ENCODE data around the gene TNXB.

DNA sequence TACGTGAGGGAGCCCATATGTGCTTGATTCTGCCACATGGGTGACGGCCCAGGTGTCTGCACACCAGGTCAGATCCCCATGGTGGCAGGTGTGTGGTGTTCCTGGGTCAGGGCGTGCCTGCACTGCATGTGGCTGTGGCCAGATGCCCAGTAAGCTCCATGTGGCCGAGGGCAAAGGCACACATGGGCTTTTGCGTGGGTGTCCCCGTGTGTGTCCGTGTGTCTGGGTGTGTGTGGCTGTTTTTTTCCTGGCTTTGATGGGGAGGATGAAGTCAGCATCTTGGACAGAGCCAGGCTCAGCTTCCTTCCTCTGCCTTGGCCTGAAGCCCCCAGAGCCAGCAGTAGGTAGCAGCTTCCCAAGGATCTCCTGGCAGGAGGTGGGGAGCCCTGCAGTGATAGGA, 1.5 kb upstream of the TNXB start:
- TF ChIP-seq POLR2AphosphoS5 (IDR thresholded peaks at IDR 0.05; ENCODE audit: insufficient read depth in 1 of 2, low read depth in 1 of 2) (peak in 1 of 2 donors; percentile 34), POLR2A (IDR thresholded peaks at IDR 0.05) (no peak)
- TF ChIP-seq, protein P1, sequence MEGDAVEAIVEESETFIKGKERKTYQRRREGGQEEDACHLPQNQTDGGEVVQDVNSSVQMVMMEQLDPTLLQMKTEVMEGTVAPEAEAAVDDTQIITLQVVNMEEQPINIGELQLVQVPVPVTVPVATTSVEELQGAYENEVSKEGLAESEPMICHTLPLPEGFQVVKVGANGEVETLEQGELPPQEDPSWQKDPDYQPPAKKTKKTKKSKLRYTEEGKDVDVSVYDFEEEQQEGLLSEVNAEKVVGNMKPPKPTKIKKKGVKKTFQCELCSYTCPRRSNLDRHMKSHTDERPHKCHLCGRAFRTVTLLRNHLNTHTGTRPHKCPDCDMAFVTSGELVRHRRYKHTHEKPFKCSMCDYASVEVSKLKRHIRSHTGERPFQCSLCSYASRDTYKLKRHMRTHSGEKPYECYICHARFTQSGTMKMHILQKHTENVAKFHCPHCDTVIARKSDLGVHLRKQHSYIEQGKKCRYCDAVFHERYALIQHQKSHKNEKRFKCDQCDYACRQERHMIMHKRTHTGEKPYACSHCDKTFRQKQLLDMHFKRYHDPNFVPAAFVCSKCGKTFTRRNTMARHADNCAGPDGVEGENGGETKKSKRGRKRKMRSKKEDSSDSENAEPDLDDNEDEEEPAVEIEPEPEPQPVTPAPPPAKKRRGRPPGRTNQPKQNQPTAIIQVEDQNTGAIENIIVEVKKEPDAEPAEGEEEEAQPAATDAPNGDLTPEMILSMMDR (IDR thresholded peaks at IDR 0.05): no peak
